ENCODE data around the gene PPIB.

DNA sequence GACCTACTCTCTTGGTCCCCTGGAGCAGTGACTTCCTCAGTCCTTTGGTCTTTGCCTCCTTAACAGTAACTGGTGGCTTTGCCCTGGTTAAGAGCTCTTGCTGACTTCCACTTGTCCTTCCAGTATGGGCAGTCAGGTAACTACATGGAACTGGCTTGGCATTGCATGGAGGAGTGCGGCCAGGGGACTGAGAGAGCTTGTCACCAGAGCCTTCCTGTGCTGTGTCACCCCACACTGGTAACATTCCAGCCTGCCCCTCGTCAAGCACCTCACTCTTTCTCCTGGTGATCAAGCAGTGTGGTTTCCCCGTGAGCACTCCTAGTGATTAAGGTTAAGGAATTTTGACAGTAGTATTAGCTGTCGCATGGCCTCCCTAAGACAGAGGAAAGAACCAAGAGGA lies 30.6 kb downstream of the PPIB start:
- TF ChIP-seq CTCF (IDR thresholded peaks at IDR 0.05 in 8 of 11, conservative IDR thresholded peaks at IDR 0.05 in 3 of 11): no peak
- TF ChIP-seq POLR2A (IDR thresholded peaks at IDR 0.05): no peak
- no peak for TF ChIP-seq POLR2AphosphoS5 (IDR thresholded peaks at IDR 0.05)

Data from spleen (tissue), 7 donors.